Spleen (tissue), 11 donors: ENCODE measurements around the gene AGBL1. TPM values are rescaled to one million over a fixed set of nuclear protein-coding genes. Genes with fewer than 3 reads are reported as not detected.

Experiments
- DNase-seq: peaks from one replicate; pipeline ENCODE4 v3.0.0-alpha.2; 2020
- H3K27ac ChIP-seq, 8 donors: fragments of 200-600 bp; sonication (generic) in 7 of 8; 1 replicate in 4 of 8; 2 replicates in 4 of 8; pipeline versions ENCODE4 v1.5.0 to v1.8.0; 2016 to 2021; ENCODE audit warnings: inconsistent platforms in 4 of 8, mild to moderate bottlenecking in 4 of 8, moderate library complexity in 1 of 8
- H3K27me3 ChIP-seq, 7 donors: fragments of 200-600 bp; sonication (generic) in 6 of 7; replicated peaks in 1 of 7; 1 replicate in 4 of 7; 2 replicates in 3 of 7; pipeline versions ENCODE4 v1.5.0 to v1.8.0; 2016 to 2021; ENCODE audit warnings: inconsistent platforms in 3 of 7, mild to moderate bottlenecking in 1 of 7
- H3K36me3 ChIP-seq, 6 donors: fragments of 200-600 bp; sonication (generic) in 5 of 6; 1 replicate in 4 of 6; 2 replicates in 2 of 6; pipeline versions ENCODE4 v1.5.0 to v1.8.0; 2016 to 2021; ENCODE audit warnings: inconsistent platforms in 2 of 6
- H3K4me1 ChIP-seq, 6 donors: fragments of 200-600 bp; sonication (generic) in 5 of 6; 1 replicate in 3 of 6; 2 replicates in 3 of 6; pipeline versions ENCODE4 v1.5.0 to v1.8.0; 2016 to 2021; ENCODE audit warnings: inconsistent platforms in 3 of 6
- H3K4me3 ChIP-seq, 8 donors: fragments of 200-600 bp; sonication (generic) in 7 of 8; 1 replicate in 4 of 8; 2 replicates in 4 of 8; pipeline versions ENCODE4 v1.5.0 to v1.8.0; 2016 to 2021; ENCODE audit warnings: inconsistent platforms in 4 of 8, mild to moderate bottlenecking in 4 of 8, moderate library complexity in 2 of 8
- H3K9me3 ChIP-seq, 8 donors: fragments of 200-600 bp; sonication (generic) in 7 of 8; 1 replicate in 4 of 8; 2 replicates in 4 of 8; pipeline versions ENCODE4 v1.5.0 to v1.8.0; 2016 to 2021; ENCODE audit warnings: inconsistent platforms in 4 of 8
- CTCF ChIP-seq, 11 experiments: fragments of 200-600 bp in 7 of 11; fragments of 450-650 bp in 4 of 11; sonication (generic) in 4 of 11; IDR thresholded peaks in 8 of 11; conservative IDR thresholded peaks in 3 of 11; 1 replicate in 7 of 11; 2 replicates in 4 of 11; pipeline versions ENCODE4 v1.4.0 to v1.8.0; 2016 to 2021; ENCODE audit warnings: antibody characterized with exemption in 11 of 11, inconsistent platforms in 4 of 11, mild to moderate bottlenecking in 1 of 11
- POLR2A ChIP-seq, 3 donors: fragments of 450-650 bp; IDR thresholded peaks; one replicate each; pipeline ENCODE4 v1.5.1; 2017; ENCODE audit warnings: antibody characterized with exemption in 3 of 3, mild to moderate bottlenecking in 1 of 3
- POLR2AphosphoS5 ChIP-seq, 3 donors: sonication (generic); formaldehyde crosslinking; IDR thresholded peaks; one replicate each; pipeline ENCODE4 v1.5.1; 2017; ENCODE audit warnings: antibody characterized with exemption in 3 of 3
- WGBS, 5 donors: extraction: QIAGEN DNeasy Blood & Tissue Kit in 3 of 5; methylation state at CpG; one replicate each; pipeline versions ENCODE4 v1.1.5 to v1.1.7; 2013 to 2018; 5-methylcytosine and 5-hydroxymethylcytosine counted together
- intact Hi-C: fragments of 100-400 bp; cut with DNase I; formaldehyde crosslinking; loops from one replicate; pipeline ENCODE4 v1.15.0; 2023; ENCODE audit warnings: low total_unique reads
- polyA plus RNA-seq, 3 donors: library from polyadenylated mRNA; stranded (reverse); fragments of 200-250 nt; gene quantifications; one replicate each; pipeline ENCODE4 v1.2.1, GENCODE V29; 2013
- total RNA-seq, 7 donors: library from RNA; depleted of rRNA in 3 of 7; stranded (reverse); fragments of >200 nt in 3 of 7; fragmentation: NEBNext Ultra II Directional in 4 of 7; extraction: Animal tissue kit (Norgen Biotek cat#: 25700) in 4 of 7; gene quantifications; one replicate each; pipeline versions ENCODE4 v1.1.0 to v1.2.1, GENCODE V29; 2016 to 2021
- donor health status: healthy with polysubstance abuse.
- donor health status: DM: no; HTN: no; CAD: no; lungs with moderate emphysema.
- donor health status: DM: no; HTN: no; CAD: no.
- donor health status: Bipolar disorder and iron deficiency.
- donor health status: healthy.
- donor health status: DM: no; HTN: no; CAD: no.
- donor health status: DM: yes; HTN: yes; CAD: no.

The AGBL1 gene
- total and polyA plus RNA-seq, 10 donors, result not detected

GRCh38 chr15:86634146-86634545, 554.5 kb downstream of the AGBL1 start:
- H3K27ac ChIP-seq, result no peak overlapping the region
- H3K36me3 ChIP-seq, result no peaks in the 10 kb centered on the region
- H3K27me3 ChIP-seq, result no peaks in the 10 kb centered on the region
- H3K4me3 ChIP-seq, result no peak overlapping the region
- no peak for DNase-seq
- TF ChIP-seq POLR2AphosphoS5 (IDR thresholded peaks at IDR 0.05) (no peak), CTCF (IDR thresholded peaks at IDR 0.05 in 8 of 11, conservative IDR thresholded peaks at IDR 0.05 in 3 of 11) (no peak), POLR2A (IDR thresholded peaks at IDR 0.05) (no peak)
- WGBS, 5 donors, result 81 to 89% (median 83%) methylated on average over 4 of the region's 4 CpGs
- H3K4me1 ChIP-seq, result no peaks in the 10 kb centered on the region
- peaks cover 0 to 5% (median 0%) of the 10 kb centered on the region in 8 donors for H3K9me3 ChIP-seq
- intact Hi-C loops, result no loop called here

GRCh38 chr15:86634992-86635638, 555.4 kb downstream of the AGBL1 start:
- 40 to 68% (median 55%) methylated on average over 2 of the region's 2 CpGs for WGBS, 5 donors
- no peak for DNase-seq
- Histone ChIP-seq H3K9me3 (peaks cover 0 to 5% (median 0%) of the 10 kb centered on the region in 8 donors), H3K27me3 (no peaks in the 10 kb centered on the region), H3K4me3 (no peak overlapping the region), H3K36me3 (no peaks in the 10 kb centered on the region), H3K27ac (no peak overlapping the region), H3K4me1 (no peaks in the 10 kb centered on the region)
- intact Hi-C loops, result no loop called here
- no peak for TF ChIP-seq POLR2AphosphoS5 (IDR thresholded peaks at IDR 0.05)
- TF ChIP-seq CTCF (IDR thresholded peaks at IDR 0.05 in 8 of 11, conservative IDR thresholded peaks at IDR 0.05 in 3 of 11), result no peak
- TF ChIP-seq POLR2A (IDR thresholded peaks at IDR 0.05), result no peak

- intact Hi-C loops, result no loop called here
- Histone ChIP-seq H3K27ac (no peak overlapping the region), H3K4me3 (no peak overlapping the region), H3K27me3 (no peaks in the 10 kb centered on the region), H3K9me3 (no peaks in the 10 kb centered on the region), H3K36me3 (no peaks in the 10 kb centered on the region), H3K4me1 (no peaks in the 10 kb centered on the region)
- WGBS, 5 donors, result 78 to 87% (median 84%) methylated on average over 3 of the region's 3 CpGs
- TF ChIP-seq POLR2AphosphoS5 (IDR thresholded peaks at IDR 0.05), result no peak
- TF ChIP-seq POLR2A (IDR thresholded peaks at IDR 0.05), result no peak
- no peak for TF ChIP-seq CTCF (IDR thresholded peaks at IDR 0.05 in 8 of 11, conservative IDR thresholded peaks at IDR 0.05 in 3 of 11)
- no peak for DNase-seq
Measured at GRCh38 chr15:86644339-86644738, 564.7 kb downstream of the AGBL1 start.

- 62 to 71% (median 69%) methylated on average over 7 of the region's 7 CpGs for WGBS, 5 donors
- Histone ChIP-seq H3K4me1 (peaks cover 0 to 6% (median 0%) of the 10 kb centered on the region in 6 donors), H3K4me3 (no peak overlapping the region), H3K36me3 (no peaks in the 10 kb centered on the region), H3K27me3 (no peaks in the 10 kb centered on the region), H3K9me3 (no peaks in the 10 kb centered on the region), H3K27ac (no peak overlapping the region)
- intact Hi-C loops, result no loop called here
- DNase-seq, result no peak
- TF ChIP-seq POLR2A (IDR thresholded peaks at IDR 0.05) (no peak), POLR2AphosphoS5 (IDR thresholded peaks at IDR 0.05) (no peak), CTCF (IDR thresholded peaks at IDR 0.05 in 8 of 11, conservative IDR thresholded peaks at IDR 0.05 in 3 of 11) (no peak)
Measured at GRCh38 chr15:86645925-86646500, 566.3 kb downstream of the AGBL1 start.
